ENCODE data around the gene PDK2.
A peak's percentile ranks its signal among the peaks of the same experiment; 100 is the strongest.

Gene PDK2

GRCh38 chr17:50094753-50095619, at the start of gene PDK2:
TSS of gene PDK2 (plus strand) at chr17:50095351. CDS start at chr17:50095436, 85 bp downstream.
- TF ChIP-seq USF1 (IDR thresholded peaks at IDR 0.05) (peak; percentile 98), FOXM1 (IDR thresholded peaks at IDR 0.05; ENCODE audit: borderline replicate concordance, low read depth) (peak; percentile 75), TAF1 (IDR thresholded peaks at IDR 0.05; ENCODE audit: low read depth) (peak; percentile 55; the same call in 1 of the 2 replicates), CREB1 (IDR thresholded peaks at IDR 0.05; ENCODE audit: low read depth) (peak; percentile 51; the same call in 1 of the 2 replicates), MAX (IDR thresholded peaks at IDR 0.05) (peak; percentile 88), NFIC (IDR thresholded peaks at IDR 0.05) (no peak), RAD21 (IDR thresholded peaks at IDR 0.05; ENCODE audit: low read depth) (no peak), CEBPB (IDR thresholded peaks at IDR 0.05) (no peak), TEAD4 (IDR thresholded peaks at IDR 0.05) (peak; percentile 69; the same call in 1 of the 2 replicates), EGR1 (IDR thresholded peaks at IDR 0.05) (no peak), ZBTB7A (IDR thresholded peaks at IDR 0.05; ENCODE audit: low read depth) (peak; percentile 59; the same call in 1 of the 2 replicates)

- TF ChIP-seq FOXM1 (IDR thresholded peaks at IDR 0.05; ENCODE audit: borderline replicate concordance, low read depth): no peak
- peak; percentile 84 for TF ChIP-seq NFIC (IDR thresholded peaks at IDR 0.05)
These were observed 49.0 kb upstream of the PDK2 start for GRCh38 chr17:50046179-50046578.

GRCh38 chr17:50046667-50047066, 48.5 kb upstream of the PDK2 start:
- TF ChIP-seq TAF1 (IDR thresholded peaks at IDR 0.05; ENCODE audit: low read depth) (no peak), ZBTB7A (IDR thresholded peaks at IDR 0.05; ENCODE audit: low read depth) (no peak)

GRCh38 chr17:50047083-50047482, 48.1 kb upstream of the PDK2 start:
- TF ChIP-seq TEAD4 (IDR thresholded peaks at IDR 0.05): no peak

GRCh38 chr17:50047488-50048126, 47.5 kb upstream of the PDK2 start:
- TF ChIP-seq CREB1 (IDR thresholded peaks at IDR 0.05; ENCODE audit: low read depth) (no peak), MAX (IDR thresholded peaks at IDR 0.05) (peak; percentile 57), NFIC (IDR thresholded peaks at IDR 0.05) (peak; percentile 78), CEBPB (IDR thresholded peaks at IDR 0.05) (no peak), YY1 (IDR thresholded peaks at IDR 0.05; ENCODE audit: low read depth) (no peak), TEAD4 (IDR thresholded peaks at IDR 0.05) (peak; percentile 29; the same call in 1 of the 2 replicates), EP300 (IDR thresholded peaks at IDR 0.05; ENCODE audit: borderline replicate concordance) (peak; percentile 87), ZBTB7A (IDR thresholded peaks at IDR 0.05; ENCODE audit: low read depth) (0 out of 2 replicates have a peak, but pooled peaks have one; percentile 52), TCF12 (IDR thresholded peaks at IDR 0.05; ENCODE audit: low read depth) (peak; percentile 83), FOXM1 (IDR thresholded peaks at IDR 0.05; ENCODE audit: borderline replicate concordance, low read depth) (peak; percentile 53; the same call in 1 of the 2 replicates)

- TF ChIP-seq TEAD4 (IDR thresholded peaks at IDR 0.05) (peak; percentile 54), CEBPB (IDR thresholded peaks at IDR 0.05) (no peak), CREB1 (IDR thresholded peaks at IDR 0.05; ENCODE audit: low read depth) (no peak), EP300 (IDR thresholded peaks at IDR 0.05; ENCODE audit: borderline replicate concordance) (no peak), RAD21 (IDR thresholded peaks at IDR 0.05; ENCODE audit: low read depth) (no peak), NFIC (IDR thresholded peaks at IDR 0.05) (0 out of 2 replicates have a peak, but pooled peaks have one; percentile 17), TCF12 (IDR thresholded peaks at IDR 0.05; ENCODE audit: low read depth) (no peak)
These were observed 46.9 kb upstream of the PDK2 start for GRCh38 chr17:50048146-50048720.

- TF ChIP-seq NFIC (IDR thresholded peaks at IDR 0.05): no peak
- no peak for TF ChIP-seq REST (IDR thresholded peaks at IDR 0.05; ENCODE audit: low read depth)
- no peak for TF ChIP-seq RAD21 (IDR thresholded peaks at IDR 0.05; ENCODE audit: low read depth)
- no peak for TF ChIP-seq EGR1 (IDR thresholded peaks at IDR 0.05)
- TF ChIP-seq CEBPB (IDR thresholded peaks at IDR 0.05): no peak
- TF ChIP-seq MAX (IDR thresholded peaks at IDR 0.05): no peak
- TF ChIP-seq TEAD4 (IDR thresholded peaks at IDR 0.05): no peak
- TF ChIP-seq USF1 (IDR thresholded peaks at IDR 0.05): no peak
- no peak for TF ChIP-seq CREB1 (IDR thresholded peaks at IDR 0.05; ENCODE audit: low read depth)
- TF ChIP-seq ZBTB7A (IDR thresholded peaks at IDR 0.05; ENCODE audit: low read depth): no peak
- no peak for TF ChIP-seq FOXM1 (IDR thresholded peaks at IDR 0.05; ENCODE audit: borderline replicate concordance, low read depth)
- TF ChIP-seq EP300 (IDR thresholded peaks at IDR 0.05; ENCODE audit: borderline replicate concordance): no peak
- no peak for TF ChIP-seq YY1 (IDR thresholded peaks at IDR 0.05; ENCODE audit: low read depth)
- no peak for TF ChIP-seq TAF1 (IDR thresholded peaks at IDR 0.05; ENCODE audit: low read depth)
- no peak for TF ChIP-seq TCF12 (IDR thresholded peaks at IDR 0.05; ENCODE audit: low read depth)
These were observed 46.2 kb upstream of the PDK2 start for GRCh38 chr17:50048988-50049387.

All from Ishikawa (cell line).